K562 (cell line): ENCODE measurements around the gene CCDC87. TPM values are rescaled to one million over a fixed set of nuclear protein-coding genes. Genes with fewer than 3 reads are reported as not detected.

ENCODE experiments used
- ATF1 ChIP-seq, 2 experiments: fragments of 450-650 bp in 1 of 2; IDR thresholded peaks; 2 replicates each; pipeline ENCODE4 v1.6.1; 2016; ENCODE audit warnings: missing compliant biosample characterization in 1 of 2, missing genetic modification characterization in 1 of 2
- BACH1 ChIP-seq: fragments of 200-800 bp; sonication (Bioruptor generic); IDR thresholded peaks from 2 replicates; pipeline ENCODE4 v1.6.1; 2016; ENCODE audit warnings: missing genetic modification characterization, missing compliant biosample characterization
- CTBP1 ChIP-seq: fragments of 450-650 bp; IDR thresholded peaks from 2 replicates; pipeline ENCODE4 v1.6.1; 2016; ENCODE audit warnings: borderline replicate concordance
- ESRRA ChIP-seq: fragments of 450-650 bp; IDR thresholded peaks from 2 replicates; pipeline ENCODE4 v1.6.1; 2014; ENCODE audit warnings: low read depth, mild to moderate bottlenecking, moderate library complexity, borderline replicate concordance
- ETS2 ChIP-seq: IDR thresholded peaks from 2 replicates; pipeline ENCODE4 v1.6.1; 2016; ENCODE audit warnings: borderline replicate concordance, missing genetic modification characterization, mild to moderate bottlenecking, moderate library complexity, missing compliant biosample characterization; ENCODE audit not compliant: poor library complexity, severe bottlenecking
- MCM2 ChIP-seq: fragments of 450-650 bp; IDR thresholded peaks from 2 replicates; pipeline ENCODE4 v1.6.1; 2017; ENCODE audit warnings: low read depth, mild to moderate bottlenecking
- PHF8 ChIP-seq: fragments of 200-600 bp; sonication (generic); IDR thresholded peaks from 2 replicates; pipeline ENCODE4 v1.6.1; 2012; ENCODE audit warnings: mixed run types, mild to moderate bottlenecking, inconsistent platforms, low read length, moderate library complexity, borderline replicate concordance
- PYGO2 ChIP-seq: fragments of 450-650 bp; IDR thresholded peaks from 2 replicates; pipeline ENCODE4 v1.6.1; 2016; ENCODE audit warnings: mild to moderate bottlenecking, missing genetic modification characterization, moderate library complexity, missing compliant biosample characterization
- RFX1 ChIP-seq: fragments of 450-650 bp; IDR thresholded peaks from 2 replicates; pipeline ENCODE4 v1.6.1; 2016; ENCODE audit warnings: mild to moderate bottlenecking, moderate library complexity
- RREB1 ChIP-seq: fragments of 250-450 bp; sonication (Bioruptor Pico); IDR thresholded peaks from 2 replicates; pipeline ENCODE4 v1.4.0; 2020
- SNRNP70 ChIP-seq: fragments of 200-400 bp; formaldehyde crosslinking; optimal IDR thresholded peaks from 2 replicates; pipeline ENCODE3; 2017; ENCODE audit warnings: low read depth, low read length
- SRSF7 ChIP-seq: fragments of 200-400 bp; formaldehyde crosslinking; optimal IDR thresholded peaks from 2 replicates; pipeline ENCODE3; 2017; ENCODE audit warnings: mild to moderate bottlenecking, low read depth, low read length
- ZKSCAN1 ChIP-seq: fragments of 150-350 bp; IDR thresholded peaks from 2 replicates; pipeline ENCODE4 v1.6.1; 2016; ENCODE audit warnings: low read depth, low read length
- ZNF140 ChIP-seq: fragments of 250-450 bp; sonication (Bioruptor Pico); IDR thresholded peaks from 2 replicates; pipeline ENCODE4 v1.8.0; 2021; ENCODE audit warnings: moderate library complexity, mild to moderate bottlenecking, inconsistent platforms
- ZNF408 ChIP-seq: fragments of 250-450 bp; sonication (Bioruptor Pico); IDR thresholded peaks from 2 replicates; pipeline ENCODE4 v1.4.0; 2020; ENCODE audit warnings: low read depth, mild to moderate bottlenecking, moderate library complexity
- ZNF444 ChIP-seq: fragments of 250-450 bp; sonication (Bioruptor Pico); IDR thresholded peaks from 2 replicates; pipeline ENCODE4 v1.4.0; 2020; ENCODE audit warnings: mild to moderate bottlenecking, moderate library complexity
- ZNF655 ChIP-seq: fragments of 250-450 bp; sonication (Bioruptor Pico); IDR thresholded peaks from 2 replicates; pipeline ENCODE4 v1.5.0; 2021
- ZSCAN29 ChIP-seq: fragments of 450-650 bp; IDR thresholded peaks from 2 replicates; pipeline ENCODE4 v1.6.1; 2017
- polyA plus RNA-seq, 8 experiments: library from polyadenylated mRNA; depleted of rRNA in 4 of 8; stranded (reverse) in 5 of 8; unstranded in 3 of 8; fragments of >200 nt; fragmentation: Nextera tagmentation in 2 of 8; fragmentation: Illumina TruSeq in 1 of 8; extraction: Ambion mirVana in 2 of 8; extraction: Trizol in 1 of 8; gene quantifications; 2 replicates each; pipeline versions ENCODE4 v1.2.1 to v1.2.3, GENCODE V29; 2011 to 2014; ENCODE audit warnings: inconsistent platforms in 1 of 8, missing spikeins in 1 of 8
- total RNA-seq, 7 experiments: library from RNA; depleted of rRNA in 6 of 7; stranded (reverse); fragments of >200 nt in 6 of 7; fragmentation: Illumina TruSeq in 2 of 7; extraction: Trizol in 2 of 7; gene quantifications; 2 replicates each; pipeline versions ENCODE4 v1.2.1 to v1.2.3, GENCODE V29; 2011 to 2021; ENCODE audit warnings: low replicate concordance in 1 of 7
- TF ChIP-seq, protein P1 (sequence below): sonication (generic); formaldehyde crosslinking; IDR thresholded peaks from 2 replicates; pipeline ENCODE4 v1.5.0; 2020; ENCODE audit warnings: missing genetic modification reagents

CCDC87 gene
- total and polyA plus RNA-seq, 9 of the 15 experiments (the other 6 are each of a cell fraction or from before 2014, with no cell fraction given), result 0.03 to 0.44 (median 0.15) TPM; not detected in 1

GRCh38 chr11:66616379-66617154, 23.7 kb upstream of the CCDC87 start, which contains the start of gene RBM14 (continued):
- TF ChIP-seq ZNF408 (CRISPR knock-in tag), result no peak
- no peak for TF ChIP-seq MCM2
- peak; percentile 89 for TF ChIP-seq BACH1
- TF ChIP-seq RREB1 (CRISPR knock-in tag), result no peak
- 0 out of 2 replicates have a peak, but pooled peaks have one; percentile 11 for TF ChIP-seq ESRRA
- TF ChIP-seq ZNF444 (CRISPR knock-in tag), result no peak
- peak; percentile 55; the same call in 1 of the 2 replicates for TF ChIP-seq CTBP1
- no peak for TF ChIP-seq ZNF140 (CRISPR knock-in tag)
- TF ChIP-seq ETS2 (tag), result no peak
- TF ChIP-seq ZNF655 (CRISPR knock-in tag), result no peak
- no peak for TF ChIP-seq RFX1
- no peak for TF ChIP-seq ZSCAN29
- TF ChIP-seq PHF8, result peak; percentile 96
- no peak for TF ChIP-seq SRSF7
- 0 out of 2 replicates have a peak, but pooled peaks have one; percentile 30 for TF ChIP-seq PYGO2 (tag)
- TF ChIP-seq, protein P1, sequence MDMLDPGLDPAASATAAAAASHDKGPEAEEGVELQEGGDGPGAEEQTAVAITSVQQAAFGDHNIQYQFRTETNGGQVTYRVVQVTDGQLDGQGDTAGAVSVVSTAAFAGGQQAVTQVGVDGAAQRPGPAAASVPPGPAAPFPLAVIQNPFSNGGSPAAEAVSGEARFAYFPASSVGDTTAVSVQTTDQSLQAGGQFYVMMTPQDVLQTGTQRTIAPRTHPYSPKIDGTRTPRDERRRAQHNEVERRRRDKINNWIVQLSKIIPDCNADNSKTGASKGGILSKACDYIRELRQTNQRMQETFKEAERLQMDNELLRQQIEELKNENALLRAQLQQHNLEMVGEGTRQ, result no peak
- no peak for TF ChIP-seq ZKSCAN1
- 0 out of 2 replicates have a peak, but pooled peaks have one; percentile 27 for TF ChIP-seq ATF1 (CRISPR knock-in tag; IDR thresholded peaks at IDR 0.05)
- TF ChIP-seq ATF1 (tag; IDR thresholded peaks at IDR 0.05), result peak; percentile 95
- TF ChIP-seq SNRNP70, result no peak
